Gastroesophageal sphincter (tissue), 4 donors: ENCODE results near the gene TMEM161B. TPM values are rescaled to one million over a fixed set of nuclear protein-coding genes. Genes with fewer than 3 reads are reported as not detected.

Source experiments
- ATAC-seq: fragments of 150-250 bp; one replicate; pipeline ENCODE4 v1.9.1; 2016; ENCODE audit warnings: mild to moderate bottlenecking, moderate library complexity
- H3K27ac ChIP-seq, 4 donors: fragments of 200-600 bp; sonication (generic) in 3 of 4; 1 replicate in 3 of 4; 2 replicates in 1 of 4; pipeline ENCODE4 v1.5.1; 2016 to 2019
- H3K27me3 ChIP-seq: fragments of 200-600 bp; sonication (generic); one replicate; pipeline ENCODE4 v1.5.1; 2019
- H3K36me3 ChIP-seq, 2 donors: fragments of 200-600 bp; sonication (generic); one replicate each; pipeline ENCODE4 v1.5.1; 2019; ENCODE audit warnings: control low read depth in 1 of 2
- H3K4me1 ChIP-seq, 3 donors: fragments of 200-600 bp; sonication (generic); 1 replicate in 2 of 3; 2 replicates in 1 of 3; pipeline ENCODE4 v1.5.1; 2016 to 2019; ENCODE audit warnings: control low read depth in 2 of 3
- H3K4me3 ChIP-seq, 2 donors: fragments of 200-600 bp; sonication (generic); one replicate each; pipeline ENCODE4 v1.5.1; 2019; ENCODE audit warnings: mild to moderate bottlenecking in 1 of 2, moderate library complexity in 1 of 2
- H3K9me3 ChIP-seq, 3 donors: fragments of 200-600 bp; sonication (generic); one replicate each; pipeline ENCODE4 v1.5.1; 2017 to 2019; ENCODE audit warnings: control low read depth in 2 of 3
- EP300 ChIP-seq: sonication (generic); formaldehyde crosslinking; IDR thresholded peaks from one replicate; pipeline ENCODE4 v1.6.1; 2017; ENCODE audit warnings: antibody characterized with exemption, mild to moderate bottlenecking
- POLR2A ChIP-seq, 2 donors: fragments of 450-650 bp; IDR thresholded peaks; one replicate each; pipeline ENCODE4 v1.6.1; 2017; ENCODE audit warnings: antibody characterized with exemption in 2 of 2, mild to moderate bottlenecking in 2 of 2, moderate library complexity in 1 of 2
- POLR2AphosphoS5 ChIP-seq: sonication (generic); formaldehyde crosslinking; IDR thresholded peaks from one replicate; pipeline ENCODE4 v1.6.1; 2017; ENCODE audit warnings: antibody characterized with exemption
- WGBS, 2 donors: methylation state at CpG; one replicate each; pipeline ENCODE4 v1.1.5; 2018; ENCODE audit warnings: low coverage in 1 of 2; 5-methylcytosine and 5-hydroxymethylcytosine counted together
- total RNA-seq, 4 donors: library from RNA; depleted of rRNA; stranded (reverse); fragments of >200 nt; gene quantifications; one replicate each; pipeline ENCODE4 v1.1.0, GENCODE V29; 2016
- TF ChIP-seq, protein P1 (sequence below), 4 experiments: fragments of 200-600 bp in 2 of 4; fragments of 450-650 bp in 2 of 4; sonication (generic) in 1 of 4; IDR thresholded peaks; one replicate each; pipeline ENCODE4 v1.5.1; 2017 to 2019; ENCODE audit warnings: antibody characterized with exemption in 4 of 4, mild to moderate bottlenecking in 2 of 4, moderate library complexity in 2 of 4

Gene TMEM161B
- total RNA-seq, 4 donors from 2014 or later, result 7.3 to 24.7 (median 14.9) TPM

- Histone ChIP-seq H3K27ac (no peak overlapping the region), H3K9me3 (no peaks in the 10 kb centered on the region), H3K4me3 (no peak overlapping the region), H3K4me1 (no peaks in the 10 kb centered on the region), H3K27me3 (no peaks in the 10 kb centered on the region), H3K36me3 (peaks cover 0 to 15% of the 10 kb centered on the region in 2 donors)
- TF ChIP-seq POLR2AphosphoS5 (no peak), POLR2A (IDR thresholded peaks at IDR 0.05) (no peak), EP300 (no peak)
- TF ChIP-seq, protein P1, sequence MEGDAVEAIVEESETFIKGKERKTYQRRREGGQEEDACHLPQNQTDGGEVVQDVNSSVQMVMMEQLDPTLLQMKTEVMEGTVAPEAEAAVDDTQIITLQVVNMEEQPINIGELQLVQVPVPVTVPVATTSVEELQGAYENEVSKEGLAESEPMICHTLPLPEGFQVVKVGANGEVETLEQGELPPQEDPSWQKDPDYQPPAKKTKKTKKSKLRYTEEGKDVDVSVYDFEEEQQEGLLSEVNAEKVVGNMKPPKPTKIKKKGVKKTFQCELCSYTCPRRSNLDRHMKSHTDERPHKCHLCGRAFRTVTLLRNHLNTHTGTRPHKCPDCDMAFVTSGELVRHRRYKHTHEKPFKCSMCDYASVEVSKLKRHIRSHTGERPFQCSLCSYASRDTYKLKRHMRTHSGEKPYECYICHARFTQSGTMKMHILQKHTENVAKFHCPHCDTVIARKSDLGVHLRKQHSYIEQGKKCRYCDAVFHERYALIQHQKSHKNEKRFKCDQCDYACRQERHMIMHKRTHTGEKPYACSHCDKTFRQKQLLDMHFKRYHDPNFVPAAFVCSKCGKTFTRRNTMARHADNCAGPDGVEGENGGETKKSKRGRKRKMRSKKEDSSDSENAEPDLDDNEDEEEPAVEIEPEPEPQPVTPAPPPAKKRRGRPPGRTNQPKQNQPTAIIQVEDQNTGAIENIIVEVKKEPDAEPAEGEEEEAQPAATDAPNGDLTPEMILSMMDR (IDR thresholded peaks at IDR 0.05), result no peak
- WGBS, 2 donors, result 88 to 100% methylated on average over 1 of the region's 1 CpG
- ATAC-seq, result no peak
These were observed 31.6 kb downstream of the TMEM161B start for GRCh38 chr5:88236866-88237642.

- 91 to 98% methylated on average over 4 of the region's 4 CpGs for WGBS, 2 donors
- no peak for ATAC-seq
- peaks cover 0 to 15% of the 10 kb centered on the region in 2 donors for H3K36me3 ChIP-seq
- no peak overlapping the region for H3K4me3 ChIP-seq
- no peaks in the 10 kb centered on the region for H3K4me1 ChIP-seq
- no peak overlapping the region for H3K27ac ChIP-seq
- TF ChIP-seq POLR2A (IDR thresholded peaks at IDR 0.05), result no peak
- TF ChIP-seq POLR2AphosphoS5, result no peak
- TF ChIP-seq, protein P1 (IDR thresholded peaks at IDR 0.05), result no peak
- TF ChIP-seq EP300, result no peak
- H3K27me3 ChIP-seq, result no peaks in the 10 kb centered on the region
- no peaks in the 10 kb centered on the region for H3K9me3 ChIP-seq
These were observed 32.8 kb downstream of the TMEM161B start for GRCh38 chr5:88235828-88236227.

DNA sequence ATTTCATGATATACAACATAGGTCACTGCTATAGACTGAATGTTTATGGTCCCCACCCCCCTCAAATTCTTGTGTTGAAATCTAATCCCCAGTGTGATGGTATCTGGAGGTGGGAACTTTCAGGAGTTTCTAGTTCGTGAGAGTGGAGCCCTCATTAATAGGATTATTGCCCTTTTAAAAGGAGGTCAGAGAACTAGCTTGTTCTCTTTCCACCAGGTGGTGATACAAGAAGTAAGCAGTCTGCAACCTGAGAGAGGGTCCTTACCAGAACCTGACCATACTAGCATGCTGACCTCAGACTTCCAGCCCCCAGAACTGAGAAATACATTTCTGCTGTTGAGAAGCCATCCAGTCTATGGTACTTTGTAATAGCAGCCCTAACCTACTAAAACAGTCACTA is 33.3 kb downstream of the TMEM161B start:
- Histone ChIP-seq H3K27ac (no peak overlapping the region), H3K27me3 (no peaks in the 10 kb centered on the region), H3K4me1 (no peaks in the 10 kb centered on the region), H3K4me3 (no peak overlapping the region), H3K36me3 (peaks cover 0 to 15% of the 10 kb centered on the region in 2 donors), H3K9me3 (no peaks in the 10 kb centered on the region)
- TF ChIP-seq POLR2A (IDR thresholded peaks at IDR 0.05), result no peak
- TF ChIP-seq POLR2AphosphoS5, result no peak
- TF ChIP-seq EP300, result no peak
- TF ChIP-seq, protein P1 (IDR thresholded peaks at IDR 0.05), result no peak
- no peak for ATAC-seq
- 67 to 87% methylated on average over 1 of the region's 1 CpG for WGBS, 2 donors

- Histone ChIP-seq H3K27ac (no peak overlapping the region), H3K36me3 (peaks cover 0 to 23% of the 10 kb centered on the region in 2 donors), H3K27me3 (no peaks in the 10 kb centered on the region), H3K4me3 (no peak overlapping the region), H3K9me3 (no peaks in the 10 kb centered on the region), H3K4me1 (no peaks in the 10 kb centered on the region)
- 100% methylated on average over 1 of the region's 1 CpG for WGBS, 2 donors
- no peak for ATAC-seq
- no peak for TF ChIP-seq POLR2A (IDR thresholded peaks at IDR 0.05)
- no peak for TF ChIP-seq POLR2AphosphoS5
- TF ChIP-seq, protein P1 (IDR thresholded peaks at IDR 0.05), result no peak
- no peak for TF ChIP-seq EP300
These were observed 38.0 kb downstream of the TMEM161B start for GRCh38 chr5:88230546-88231066.
